ENCODE data around the gene CYTH3.

CYTH3 gene

DNA sequence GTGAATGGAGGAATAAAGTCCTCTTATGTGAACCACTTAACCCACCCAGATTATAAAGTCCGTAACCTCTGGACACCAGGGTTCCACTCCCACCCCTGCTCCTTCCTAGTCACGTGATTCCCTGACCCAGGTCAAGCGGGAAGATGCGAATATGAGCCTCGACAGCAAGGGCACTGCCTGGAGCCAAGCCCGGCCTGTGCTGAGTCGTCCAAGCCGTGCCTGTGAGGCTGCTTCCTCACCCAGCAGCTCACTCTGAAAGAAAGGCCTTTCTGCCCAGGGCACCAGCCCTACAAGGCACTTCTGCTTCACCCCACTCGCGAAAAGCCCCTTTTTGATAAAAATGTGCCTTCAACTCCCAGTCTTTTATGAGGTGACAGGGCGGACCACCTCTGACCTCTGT lies 85.8 kb downstream of the CYTH3 start:
- Histone ChIP-seq H3K9ac (no peak overlapping the region), H3K4me1 (no peaks in the 10 kb centered on the region), H3K79me2 (no peaks in the 10 kb centered on the region), H3K27ac (no peak overlapping the region), H3K4me2 (ENCODE audit: low read length) (no peak overlapping the region), H3K9me3 (ENCODE audit: control insufficient read depth, low read length) (no peaks in the 10 kb centered on the region), H3K36me3 (ENCODE audit: control insufficient read depth, insufficient read depth, low read length) (no peaks in the 10 kb centered on the region), H2AFZ (no peak overlapping the region), H3K4me3 (ENCODE audit: low read depth, low read length) (no peak overlapping the region), H3K27me3 (ENCODE audit: control insufficient read depth, insufficient read depth, low read length) (no peaks in the 10 kb centered on the region)
- no peak for TF ChIP-seq CTCF (IDR thresholded peaks at IDR 0.05)

DNA sequence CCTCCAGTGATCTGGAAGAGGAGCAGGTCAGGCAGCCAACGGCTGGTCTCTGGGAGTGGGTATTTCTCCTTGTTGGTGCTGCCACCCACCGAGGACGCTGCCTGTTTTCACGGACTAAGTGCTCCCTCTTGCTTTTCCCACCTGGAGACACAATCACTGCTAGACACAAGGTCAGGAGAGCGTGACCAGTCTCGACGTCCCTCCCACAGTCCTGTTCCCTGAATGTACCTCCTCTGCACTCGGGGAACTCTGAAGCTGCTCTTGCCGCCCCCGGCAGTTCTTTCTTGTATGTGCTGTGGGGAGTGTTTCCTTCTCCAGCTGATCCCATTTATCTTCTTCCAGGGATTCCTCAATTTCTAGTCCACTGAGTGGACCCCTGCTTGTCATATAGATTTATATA lies 89.4 kb downstream of the CYTH3 start:
- no peaks in the 10 kb centered on the region for H3K9me3 ChIP-seq (ENCODE audit: control insufficient read depth, low read length)
- no peak overlapping the region for H3K4me3 ChIP-seq (ENCODE audit: low read depth, low read length)
- TF ChIP-seq CTCF (IDR thresholded peaks at IDR 0.05): no peak
- H3K4me2 ChIP-seq (ENCODE audit: low read length): no peak overlapping the region
- no peaks in the 10 kb centered on the region for H3K79me2 ChIP-seq
- no peaks in the 10 kb centered on the region for H3K36me3 ChIP-seq (ENCODE audit: control insufficient read depth, insufficient read depth, low read length)
- H3K27ac ChIP-seq: no peak overlapping the region
- no peak overlapping the region for H3K9ac ChIP-seq
- H3K4me1 ChIP-seq: no peaks in the 10 kb centered on the region
- no peaks in the 10 kb centered on the region for H3K27me3 ChIP-seq (ENCODE audit: control insufficient read depth, insufficient read depth, low read length)
- H2AFZ ChIP-seq: no peak overlapping the region

GRCh38 chr7:6181136-6181535 lies 91.3 kb downstream of the CYTH3 start:
- no peaks in the 10 kb centered on the region for H3K36me3 ChIP-seq (ENCODE audit: control insufficient read depth, insufficient read depth, low read length)
- H3K4me1 ChIP-seq: no peaks in the 10 kb centered on the region
- H3K9me3 ChIP-seq (ENCODE audit: control insufficient read depth, low read length): no peaks in the 10 kb centered on the region
- TF ChIP-seq CTCF (IDR thresholded peaks at IDR 0.05): no peak
- H3K79me2 ChIP-seq: no peaks in the 10 kb centered on the region
- no peak overlapping the region for H3K4me2 ChIP-seq (ENCODE audit: low read length)
- no peak overlapping the region for H3K9ac ChIP-seq
- no peaks in the 10 kb centered on the region for H3K27me3 ChIP-seq (ENCODE audit: control insufficient read depth, insufficient read depth, low read length)
- no peak overlapping the region for H3K4me3 ChIP-seq (ENCODE audit: low read depth, low read length)
- H2AFZ ChIP-seq: no peak overlapping the region
- H3K27ac ChIP-seq: no peak overlapping the region

- Histone ChIP-seq H3K4me1 (no peaks in the 10 kb centered on the region), H3K27me3 (ENCODE audit: control insufficient read depth, insufficient read depth, low read length) (no peaks in the 10 kb centered on the region), H3K27ac (no peak overlapping the region), H3K4me2 (ENCODE audit: low read length) (no peak overlapping the region), H3K79me2 (no peaks in the 10 kb centered on the region), H2AFZ (no peak overlapping the region), H3K9me3 (ENCODE audit: control insufficient read depth, low read length) (no peaks in the 10 kb centered on the region), H3K4me3 (ENCODE audit: low read depth, low read length) (no peak overlapping the region), H3K36me3 (ENCODE audit: control insufficient read depth, insufficient read depth, low read length) (no peaks in the 10 kb centered on the region), H3K9ac (no peak overlapping the region)
- no peak for TF ChIP-seq CTCF (IDR thresholded peaks at IDR 0.05)
Measured at GRCh38 chr7:6180344-6180725, 92.1 kb downstream of the CYTH3 start.

GRCh38 chr7:6179620-6180343 lies 92.6 kb downstream of the CYTH3 start:
- TF ChIP-seq CTCF (IDR thresholded peaks at IDR 0.05): no peak
- Histone ChIP-seq H3K27me3 (ENCODE audit: control insufficient read depth, insufficient read depth, low read length) (no peaks in the 10 kb centered on the region), H3K27ac (no peak overlapping the region), H2AFZ (no peak overlapping the region), H3K4me2 (ENCODE audit: low read length) (no peak overlapping the region), H3K4me1 (no peaks in the 10 kb centered on the region), H3K79me2 (no peaks in the 10 kb centered on the region), H3K9ac (no peak overlapping the region), H3K4me3 (ENCODE audit: low read depth, low read length) (no peak overlapping the region), H3K9me3 (ENCODE audit: control insufficient read depth, low read length) (no peaks in the 10 kb centered on the region), H3K36me3 (ENCODE audit: control insufficient read depth, insufficient read depth, low read length) (no peaks in the 10 kb centered on the region)
